ENCODE measurements around the gene CACNA1H.
"Not testable (repeated sequence)": the region's sequence is repeated elsewhere in the genome, so short reads cannot be mapped to it uniquely, and the experiment has no call there.

DNA sequence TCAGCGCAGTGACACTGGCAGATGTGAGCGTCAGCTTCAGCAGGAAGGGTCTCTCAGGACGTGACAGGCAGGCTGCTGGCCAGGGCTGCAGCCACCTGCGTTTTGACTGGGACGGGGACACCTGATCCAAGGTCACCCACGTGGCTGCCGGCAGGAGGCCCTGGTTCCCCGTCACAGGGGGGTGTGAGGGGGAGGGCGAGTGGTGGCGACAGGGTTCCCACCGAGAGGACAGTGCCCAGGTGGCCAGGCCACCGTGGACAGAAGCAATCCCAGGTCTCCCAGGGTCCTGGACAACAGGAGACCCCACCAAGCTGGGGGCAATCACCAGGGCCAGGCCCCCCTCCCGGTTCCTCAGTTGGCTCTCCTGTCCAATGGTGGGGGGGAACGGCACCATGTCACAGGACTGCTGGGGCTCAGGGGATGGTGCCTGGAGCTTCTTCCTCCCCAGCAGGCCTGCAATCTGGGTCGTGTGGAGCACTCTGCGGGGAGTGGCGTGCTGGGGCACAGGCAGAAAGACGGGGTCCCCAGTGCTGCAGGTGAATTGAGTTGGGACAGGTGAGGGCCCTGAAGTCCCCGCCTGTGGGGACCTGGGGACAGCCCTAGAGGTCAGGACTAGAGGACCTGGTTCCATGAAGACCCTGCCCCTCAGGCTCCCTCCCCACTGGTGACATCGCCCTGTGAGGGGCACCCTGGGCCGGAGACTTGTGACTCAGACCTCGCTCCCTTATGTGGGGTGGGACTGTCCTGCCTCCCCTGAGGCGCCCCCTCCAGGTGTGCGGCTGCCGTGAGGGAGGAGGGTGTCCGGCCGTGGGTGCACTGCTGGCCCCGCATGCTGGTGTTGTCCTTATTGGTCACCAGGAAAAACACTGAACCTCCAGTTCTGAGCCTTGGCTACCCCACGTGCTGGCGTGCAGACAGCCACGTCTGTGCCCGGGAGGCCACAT lies 91.3 kb downstream of the CACNA1H start:
- TF ChIP-seq, protein P1, sequence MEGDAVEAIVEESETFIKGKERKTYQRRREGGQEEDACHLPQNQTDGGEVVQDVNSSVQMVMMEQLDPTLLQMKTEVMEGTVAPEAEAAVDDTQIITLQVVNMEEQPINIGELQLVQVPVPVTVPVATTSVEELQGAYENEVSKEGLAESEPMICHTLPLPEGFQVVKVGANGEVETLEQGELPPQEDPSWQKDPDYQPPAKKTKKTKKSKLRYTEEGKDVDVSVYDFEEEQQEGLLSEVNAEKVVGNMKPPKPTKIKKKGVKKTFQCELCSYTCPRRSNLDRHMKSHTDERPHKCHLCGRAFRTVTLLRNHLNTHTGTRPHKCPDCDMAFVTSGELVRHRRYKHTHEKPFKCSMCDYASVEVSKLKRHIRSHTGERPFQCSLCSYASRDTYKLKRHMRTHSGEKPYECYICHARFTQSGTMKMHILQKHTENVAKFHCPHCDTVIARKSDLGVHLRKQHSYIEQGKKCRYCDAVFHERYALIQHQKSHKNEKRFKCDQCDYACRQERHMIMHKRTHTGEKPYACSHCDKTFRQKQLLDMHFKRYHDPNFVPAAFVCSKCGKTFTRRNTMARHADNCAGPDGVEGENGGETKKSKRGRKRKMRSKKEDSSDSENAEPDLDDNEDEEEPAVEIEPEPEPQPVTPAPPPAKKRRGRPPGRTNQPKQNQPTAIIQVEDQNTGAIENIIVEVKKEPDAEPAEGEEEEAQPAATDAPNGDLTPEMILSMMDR (IDR thresholded peaks at IDR 0.05): not testable (repeated sequence)
- not testable (repeated sequence) for TF ChIP-seq SIN3A (IDR thresholded peaks at IDR 0.05; ENCODE audit: borderline replicate concordance, insufficient read depth, low read depth, low read length)
